A549 treated with AZD2906 at 1 μM for 4 hours (cell line): ENCODE data around the gene GBF1. TPM values are rescaled to one million over a fixed set of nuclear protein-coding genes. Genes with fewer than 3 reads are reported as not detected.

Source experiments
- total RNA-seq: library from RNA; stranded (reverse); fragments of 200-300 nt; extraction: Qiagen RNA extraction; gene quantifications from 5 replicates; pipeline ENCODE4 v1.2.3, GENCODE V29; 2022

GBF1 gene, protein sequence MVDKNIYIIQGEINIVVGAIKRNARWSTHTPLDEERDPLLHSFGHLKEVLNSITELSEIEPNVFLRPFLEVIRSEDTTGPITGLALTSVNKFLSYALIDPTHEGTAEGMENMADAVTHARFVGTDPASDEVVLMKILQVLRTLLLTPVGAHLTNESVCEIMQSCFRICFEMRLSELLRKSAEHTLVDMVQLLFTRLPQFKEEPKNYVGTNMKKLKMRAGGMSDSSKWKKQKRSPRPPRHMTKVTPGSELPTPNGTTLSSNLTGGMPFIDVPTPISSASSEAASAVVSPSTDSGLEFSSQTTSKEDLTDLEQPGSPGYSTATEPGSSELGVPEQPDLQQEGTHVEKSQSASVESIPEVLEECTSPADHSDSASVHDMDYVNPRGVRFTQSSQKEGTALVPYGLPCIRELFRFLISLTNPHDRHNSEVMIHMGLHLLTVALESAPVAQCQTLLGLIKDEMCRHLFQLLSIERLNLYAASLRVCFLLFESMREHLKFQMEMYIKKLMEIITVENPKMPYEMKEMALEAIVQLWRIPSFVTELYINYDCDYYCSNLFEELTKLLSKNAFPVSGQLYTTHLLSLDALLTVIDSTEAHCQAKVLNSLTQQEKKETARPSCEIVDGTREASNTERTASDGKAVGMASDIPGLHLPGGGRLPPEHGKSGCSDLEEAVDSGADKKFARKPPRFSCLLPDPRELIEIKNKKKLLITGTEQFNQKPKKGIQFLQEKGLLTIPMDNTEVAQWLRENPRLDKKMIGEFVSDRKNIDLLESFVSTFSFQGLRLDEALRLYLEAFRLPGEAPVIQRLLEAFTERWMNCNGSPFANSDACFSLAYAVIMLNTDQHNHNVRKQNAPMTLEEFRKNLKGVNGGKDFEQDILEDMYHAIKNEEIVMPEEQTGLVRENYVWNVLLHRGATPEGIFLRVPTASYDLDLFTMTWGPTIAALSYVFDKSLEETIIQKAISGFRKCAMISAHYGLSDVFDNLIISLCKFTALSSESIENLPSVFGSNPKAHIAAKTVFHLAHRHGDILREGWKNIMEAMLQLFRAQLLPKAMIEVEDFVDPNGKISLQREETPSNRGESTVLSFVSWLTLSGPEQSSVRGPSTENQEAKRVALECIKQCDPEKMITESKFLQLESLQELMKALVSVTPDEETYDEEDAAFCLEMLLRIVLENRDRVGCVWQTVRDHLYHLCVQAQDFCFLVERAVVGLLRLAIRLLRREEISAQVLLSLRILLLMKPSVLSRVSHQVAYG (N-terminal part only)
- total RNA-seq, result 22.8 to 26.4 TPM (median 23.9 TPM) in 5 replicates

DNA sequence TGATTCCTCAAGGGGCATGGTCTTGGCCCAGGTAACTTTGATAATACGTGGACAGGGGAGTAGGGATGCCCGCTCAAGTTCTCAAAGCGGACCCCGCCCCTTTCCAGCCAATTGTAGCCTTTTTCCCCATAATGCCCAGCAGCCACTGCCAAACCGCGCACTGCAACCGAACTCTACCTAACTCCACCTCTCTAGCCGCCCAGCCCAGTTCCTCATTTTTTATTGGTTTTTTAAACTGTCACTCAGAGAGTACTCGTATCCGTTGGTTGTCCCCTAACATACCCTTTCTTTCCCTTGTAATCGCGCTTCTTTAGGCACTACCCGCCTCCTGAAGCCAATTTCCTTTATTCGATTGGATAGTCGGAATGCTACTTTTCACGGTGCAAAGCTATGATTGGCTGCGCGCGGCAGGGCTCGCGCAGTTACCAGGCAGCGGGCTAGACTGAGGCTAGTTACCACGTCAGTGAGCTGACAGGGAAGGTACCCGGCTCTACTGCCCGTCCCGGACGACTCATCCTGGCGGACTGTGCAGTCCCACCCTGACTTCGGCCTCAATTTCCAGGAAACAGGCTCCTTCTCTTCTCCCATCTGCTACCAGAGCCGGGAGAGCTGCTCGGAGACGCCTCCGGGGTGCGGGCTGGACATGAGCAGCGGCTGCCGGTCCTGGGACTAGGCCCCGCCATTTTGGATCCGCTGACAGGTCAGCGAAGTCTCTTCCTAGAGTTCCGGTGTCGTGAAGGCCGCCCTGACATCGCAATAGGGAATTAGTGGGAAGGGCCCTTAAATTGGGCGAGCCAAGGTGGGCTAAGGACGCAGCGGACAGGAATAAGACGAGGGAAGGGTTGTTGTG lies at the start of gene GBF1:
TSS of gene GBF1 (plus strand) at position 451 of the 850 bp plus-strand sequence. CDS start 13,407 bp downstream, outside the sequence.

DNA sequence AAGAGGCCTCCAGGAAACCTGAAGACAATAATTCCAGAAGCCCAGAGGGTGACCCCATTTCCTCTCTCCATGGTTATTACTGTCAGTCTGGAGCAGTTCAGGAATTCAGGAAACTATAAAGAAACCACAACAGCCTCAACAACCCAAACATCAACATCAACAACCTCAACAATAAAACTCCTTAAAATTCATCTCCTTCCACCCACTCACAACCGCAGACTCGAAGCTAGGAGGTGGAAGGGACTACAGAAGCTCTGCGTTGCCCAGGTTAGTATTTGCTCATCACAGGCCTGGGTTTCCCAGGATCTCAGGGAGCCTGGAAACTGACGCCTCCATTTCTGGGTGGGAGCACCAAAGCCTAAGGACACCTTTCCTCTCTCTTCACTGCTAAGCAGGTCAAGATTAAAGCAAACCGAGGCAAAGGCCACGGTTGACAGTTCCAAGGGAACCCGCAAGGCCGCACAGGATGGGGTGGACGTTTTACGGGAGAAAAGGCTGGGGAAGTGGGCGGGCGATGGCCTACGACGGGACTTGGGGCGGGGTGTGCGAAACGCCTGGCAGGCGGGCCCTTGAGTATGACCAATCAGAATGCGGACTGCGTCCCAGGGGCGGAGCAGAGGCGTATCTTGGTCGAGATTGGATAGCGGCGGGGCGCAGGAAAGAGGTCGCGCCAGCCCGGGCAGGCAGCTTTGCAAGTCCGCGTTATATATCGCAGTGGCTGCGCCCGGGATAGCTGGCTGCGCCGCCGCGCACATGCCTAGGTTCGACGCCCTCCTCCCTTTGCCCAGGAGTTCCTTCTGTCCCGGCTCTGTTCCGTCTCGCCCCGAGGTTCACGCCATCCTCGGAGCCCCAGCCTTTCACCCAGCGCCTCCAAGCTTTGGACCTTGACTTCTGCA lies 19.4 kb upstream of the GBF1 start, which contains the start of gene ELOVL3:
TSS of gene ELOVL3 (plus strand) at position 654 of the 896 bp plus-strand sequence. CDS start 250 bp downstream, outside the sequence.

DNA sequence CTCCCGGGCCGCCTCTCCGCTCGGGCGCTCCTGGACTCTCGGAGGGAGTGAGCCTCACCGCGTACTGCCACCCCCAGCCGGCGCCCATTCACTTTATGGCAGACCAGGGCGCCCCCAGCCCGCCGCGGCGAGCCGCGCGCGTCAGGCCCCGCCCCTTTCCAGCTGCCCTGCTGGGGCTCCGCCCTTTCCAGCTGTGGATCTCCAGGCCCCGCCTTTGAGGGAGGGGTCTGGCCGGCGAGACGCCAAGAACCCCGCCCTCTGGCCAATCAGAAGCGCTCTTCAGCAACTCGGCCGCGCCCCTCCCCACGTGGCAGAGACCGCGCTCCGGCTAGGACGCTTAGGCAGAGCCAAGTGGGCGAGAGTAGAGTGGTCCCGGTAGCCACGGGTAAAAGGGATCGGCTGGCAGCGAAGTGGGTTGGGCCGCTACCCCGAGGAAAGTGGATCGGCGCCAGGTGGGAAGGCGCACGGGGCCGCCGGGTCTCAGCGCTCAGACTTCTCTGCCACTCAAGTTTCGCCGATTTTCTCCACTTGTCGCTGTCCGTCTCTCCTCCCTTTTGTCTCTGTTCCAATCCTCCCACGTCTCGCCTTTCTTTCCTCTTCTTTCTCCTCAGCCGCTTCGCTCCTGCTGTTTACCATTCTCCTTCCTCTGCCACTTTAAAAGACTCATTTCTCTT lies 3.8 kb upstream of the GBF1 start, which contains the start of gene PITX3:
TSS of gene PITX3 (minus strand) at position 69 of the 674 bp plus-strand sequence. CDS start 9,432 bp downstream, outside the sequence.

DNA sequence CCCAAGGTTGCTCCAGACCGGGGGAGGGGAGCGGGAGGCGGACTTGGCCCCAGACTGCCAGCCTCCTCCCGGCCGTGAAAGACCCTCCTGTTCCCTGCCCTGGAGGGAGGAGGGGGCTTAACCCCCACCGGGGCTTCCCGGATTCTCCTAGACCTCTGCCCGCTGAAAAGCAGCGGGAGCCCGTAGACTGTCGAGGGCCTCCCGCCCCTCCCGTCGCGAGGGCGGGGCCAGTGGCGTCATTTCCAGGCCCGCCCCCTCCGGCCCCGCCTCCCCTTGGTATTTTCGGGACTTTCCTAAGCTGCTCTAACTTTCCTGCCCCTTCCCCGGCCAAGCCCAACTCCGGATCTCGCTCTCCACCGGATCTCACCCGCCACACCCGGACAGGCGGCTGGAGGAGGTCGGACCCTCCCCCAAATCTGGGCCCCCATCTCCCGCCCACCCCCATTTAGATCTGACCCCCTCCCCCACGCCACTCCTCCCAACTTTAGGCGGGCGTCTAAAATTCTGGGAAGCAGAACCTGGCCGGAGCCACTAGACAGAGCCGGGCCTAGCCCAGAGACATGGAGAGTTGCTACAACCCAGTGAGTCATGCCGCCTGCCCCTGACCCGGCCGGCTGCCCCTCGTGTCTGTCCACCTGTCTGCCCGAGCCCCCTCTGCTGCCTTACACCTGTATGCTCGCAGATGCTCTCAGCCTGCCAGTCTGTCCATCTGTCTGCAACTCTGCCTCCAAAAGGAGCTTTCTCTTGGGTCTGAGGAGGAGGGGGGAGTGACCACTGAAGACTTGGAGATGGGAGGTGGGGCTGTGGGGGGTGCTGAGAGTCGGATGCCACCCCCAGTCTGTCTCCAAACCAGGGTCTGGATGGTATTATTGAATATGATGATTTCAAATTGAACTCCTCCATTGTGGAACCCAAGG lies 150.3 kb downstream of the GBF1 start, which contains the start of gene NFKB2:
TSS of gene NFKB2 (plus strand) at position 306 of the 917 bp plus-strand sequence. CDS start at position 561, 255 bp downstream.

DNA sequence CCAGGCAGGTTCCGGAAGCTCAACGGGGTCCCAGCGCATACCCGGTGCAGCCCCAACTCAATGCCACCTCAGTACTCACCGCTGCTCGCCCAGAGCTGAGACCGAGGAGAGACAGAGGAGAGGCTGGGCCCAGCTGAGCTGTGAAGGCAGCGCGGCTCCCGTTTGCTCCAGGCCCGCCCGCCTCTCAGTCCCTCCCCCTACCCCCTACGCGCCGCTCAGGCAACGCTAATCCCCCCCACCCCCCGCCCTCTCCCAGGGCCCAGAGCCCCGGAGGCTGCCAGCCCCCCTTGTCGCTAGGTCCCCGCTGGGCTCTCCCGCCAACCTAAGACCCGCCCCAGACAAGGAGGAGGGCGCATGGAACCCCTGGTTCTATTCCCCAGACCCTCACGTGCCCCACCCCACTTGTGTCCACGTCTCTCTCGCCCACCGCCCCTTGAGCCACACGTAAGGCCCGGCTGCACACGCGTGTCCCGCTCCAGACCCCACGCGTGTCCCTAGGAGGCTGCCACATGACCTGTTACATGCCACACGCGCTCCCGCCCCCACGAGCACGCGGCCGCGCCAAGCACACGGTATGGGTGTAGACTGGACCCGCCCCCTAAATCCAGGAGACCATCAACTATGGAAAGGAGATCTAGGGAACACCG lies 173.4 kb downstream of the GBF1 start, which contains the start of gene PSD:
TSS of gene PSD (minus strand) at position 164 of the 647 bp plus-strand sequence. CDS start 1,747 bp downstream, outside the sequence.

DNA sequence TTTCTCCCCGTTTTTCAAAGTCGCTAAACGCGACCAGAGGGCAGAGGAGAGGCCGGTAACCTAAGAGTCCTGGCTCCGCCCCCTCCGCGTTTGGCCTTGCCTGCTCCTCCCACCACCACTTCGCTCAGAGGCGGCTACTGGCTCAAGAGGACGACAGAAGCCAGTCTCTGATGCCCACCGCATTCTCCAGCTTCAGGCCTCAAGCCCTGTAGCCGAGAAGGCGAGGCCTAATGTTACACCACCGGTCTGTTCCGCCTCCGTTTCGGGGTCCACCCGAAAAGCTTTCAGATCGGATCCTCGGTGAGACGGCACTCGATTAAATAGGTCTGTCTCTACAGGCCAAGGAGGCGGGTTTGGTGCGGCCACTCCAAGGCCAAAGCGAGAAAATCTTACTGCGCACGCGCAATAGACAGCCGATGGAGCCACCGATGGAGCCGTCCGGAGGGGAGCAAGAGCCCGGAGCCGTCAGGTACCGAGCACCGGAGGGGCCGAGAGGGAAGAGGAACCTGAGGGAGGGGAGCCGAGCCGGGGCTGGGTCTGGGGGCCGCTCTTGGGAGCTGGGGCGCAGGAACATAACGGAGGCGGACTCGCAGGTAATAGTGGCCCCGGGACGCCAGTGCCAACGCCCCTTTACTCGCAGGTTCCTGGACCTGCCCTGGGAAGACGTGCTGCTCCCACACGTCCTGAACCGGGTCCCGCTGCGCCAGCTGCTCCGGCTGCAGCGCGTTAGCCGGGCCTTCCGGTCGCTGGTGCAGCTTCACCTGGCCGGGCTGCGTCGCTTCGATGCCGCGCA lies 175.6 kb downstream of the GBF1 start, which contains the start of gene FBXL15:
TSS of gene FBXL15 (plus strand) at position 123 of the 793 bp plus-strand sequence. CDS start at position 417, 294 bp downstream.

Other genes starting within 250 kb of the GBF1 start
- gene ARMH3, start 189.4 kb upstream of the GBF1 start, total RNA-seq, result 9.6 to 12.1 TPM (median 11.1 TPM) in 5 replicates
- 27.6 to 38.9 TPM (median 36.3 TPM) in 5 replicates for gene HPS6, start 180.2 kb upstream of the GBF1 start, total RNA-seq
- 26.8 to 36.2 TPM (median 31.9 TPM) in 5 replicates for gene LDB1, start 125.2 kb upstream of the GBF1 start, total RNA-seq
- gene PPRC1, start 112.5 kb upstream of the GBF1 start, total RNA-seq, result 45.5 to 61.2 TPM (median 56.3 TPM) in 5 replicates
- gene NOLC1, start 93.1 kb upstream of the GBF1 start, total RNA-seq, result 141 to 177 TPM (median 158 TPM) in 5 replicates
- 0.21 to 0.39 TPM (median 0.25 TPM) in 5 replicates for gene ELOVL3, start 19.2 kb upstream of the GBF1 start, total RNA-seq
- 0.55 to 1.3 TPM (median 1.1 TPM) in 5 replicates for gene PITX3, start 4.0 kb upstream of the GBF1 start, total RNA-seq
- 36.9 to 59.6 TPM (median 45.2 TPM) in 5 replicates for gene NFKB2, start 150.2 kb downstream of the GBF1 start, total RNA-seq
- gene PSD, start 173.3 kb downstream of the GBF1 start, total RNA-seq, result 0.18 to 0.60 TPM (median 0.42 TPM) in 5 replicates
- gene FBXL15, start 175.3 kb downstream of the GBF1 start, total RNA-seq, result 6.1 to 11.0 TPM (median 9.3 TPM) in 5 replicates
- gene CUEDC2, start 187.0 kb downstream of the GBF1 start, total RNA-seq, result 65.0 to 69.6 TPM (median 66.8 TPM) in 5 replicates
- 0.10 to 0.19 TPM (median 0.12 TPM) in 4 of 5 replicates, not detected in the other for gene C10orf95, start 206.0 kb downstream of the GBF1 start, total RNA-seq